ENCODE data around the gene SRRM4.

DNA sequence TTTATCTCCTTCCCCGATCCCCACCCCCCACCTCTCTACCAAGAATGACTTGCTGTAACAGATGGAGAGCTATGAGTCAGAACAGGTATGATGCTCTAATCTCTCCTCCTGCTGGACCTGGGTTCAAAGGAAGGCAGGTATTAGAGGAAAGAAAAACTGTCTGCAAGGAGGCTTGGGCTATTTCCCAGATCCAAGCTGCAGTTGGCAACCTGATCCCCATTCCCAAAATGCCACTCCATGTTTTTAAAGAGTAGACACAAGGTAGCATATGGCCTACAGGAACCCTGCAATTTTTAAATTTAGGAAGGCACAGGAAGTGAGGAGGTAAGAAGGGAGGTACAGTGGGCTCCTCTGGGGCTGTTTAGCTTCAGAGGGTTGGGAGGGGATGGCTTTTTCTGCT lies 33.0 kb downstream of the SRRM4 start:
- TF ChIP-seq, protein P1, sequence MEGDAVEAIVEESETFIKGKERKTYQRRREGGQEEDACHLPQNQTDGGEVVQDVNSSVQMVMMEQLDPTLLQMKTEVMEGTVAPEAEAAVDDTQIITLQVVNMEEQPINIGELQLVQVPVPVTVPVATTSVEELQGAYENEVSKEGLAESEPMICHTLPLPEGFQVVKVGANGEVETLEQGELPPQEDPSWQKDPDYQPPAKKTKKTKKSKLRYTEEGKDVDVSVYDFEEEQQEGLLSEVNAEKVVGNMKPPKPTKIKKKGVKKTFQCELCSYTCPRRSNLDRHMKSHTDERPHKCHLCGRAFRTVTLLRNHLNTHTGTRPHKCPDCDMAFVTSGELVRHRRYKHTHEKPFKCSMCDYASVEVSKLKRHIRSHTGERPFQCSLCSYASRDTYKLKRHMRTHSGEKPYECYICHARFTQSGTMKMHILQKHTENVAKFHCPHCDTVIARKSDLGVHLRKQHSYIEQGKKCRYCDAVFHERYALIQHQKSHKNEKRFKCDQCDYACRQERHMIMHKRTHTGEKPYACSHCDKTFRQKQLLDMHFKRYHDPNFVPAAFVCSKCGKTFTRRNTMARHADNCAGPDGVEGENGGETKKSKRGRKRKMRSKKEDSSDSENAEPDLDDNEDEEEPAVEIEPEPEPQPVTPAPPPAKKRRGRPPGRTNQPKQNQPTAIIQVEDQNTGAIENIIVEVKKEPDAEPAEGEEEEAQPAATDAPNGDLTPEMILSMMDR (optimal IDR thresholded peaks at IDR 0.05 in 1 of 3, IDR thresholded peaks at IDR 0.05 in 1 of 3, conservative IDR thresholded peaks at IDR 0.05 in 1 of 3; ENCODE audit: extremely low read depth in 1 of 3, insufficient read depth in 2 of 3, low read length in 3 of 3) = no peak
- TF ChIP-seq EZH2 (IDR thresholded peaks at IDR 0.05; ENCODE audit: low read length) = no peak

All from keratinocyte (primary cell).